Suprapubic skin (tissue), 4 donors: ENCODE data around the gene CDH5.

Experiments
- EP300 ChIP-seq: sonication (generic); formaldehyde crosslinking; IDR thresholded peaks from one replicate; pipeline ENCODE4 v1.6.1; 2017; ENCODE audit warnings: antibody characterized with exemption
- POLR2A ChIP-seq, 2 donors: fragments of 450-650 bp; IDR thresholded peaks; one replicate each; pipeline ENCODE4 v1.6.1; 2017; ENCODE audit warnings: antibody characterized with exemption in 2 of 2, mild to moderate bottlenecking in 2 of 2, moderate library complexity in 2 of 2
- POLR2AphosphoS5 ChIP-seq, 3 donors: sonication (generic); formaldehyde crosslinking; IDR thresholded peaks; one replicate each; pipeline ENCODE4 v1.6.1; 2017; ENCODE audit warnings: antibody characterized with exemption in 3 of 3
- TF ChIP-seq, protein P1 (sequence below), 2 donors: fragments of 200-600 bp in 1 of 2; fragments of 450-650 bp in 1 of 2; sonication (generic) in 1 of 2; IDR thresholded peaks; one replicate each; pipeline ENCODE4 v1.5.1; 2016 to 2019; ENCODE audit warnings: antibody characterized with exemption in 2 of 2, mild to moderate bottlenecking in 1 of 2, moderate library complexity in 1 of 2

DNA sequence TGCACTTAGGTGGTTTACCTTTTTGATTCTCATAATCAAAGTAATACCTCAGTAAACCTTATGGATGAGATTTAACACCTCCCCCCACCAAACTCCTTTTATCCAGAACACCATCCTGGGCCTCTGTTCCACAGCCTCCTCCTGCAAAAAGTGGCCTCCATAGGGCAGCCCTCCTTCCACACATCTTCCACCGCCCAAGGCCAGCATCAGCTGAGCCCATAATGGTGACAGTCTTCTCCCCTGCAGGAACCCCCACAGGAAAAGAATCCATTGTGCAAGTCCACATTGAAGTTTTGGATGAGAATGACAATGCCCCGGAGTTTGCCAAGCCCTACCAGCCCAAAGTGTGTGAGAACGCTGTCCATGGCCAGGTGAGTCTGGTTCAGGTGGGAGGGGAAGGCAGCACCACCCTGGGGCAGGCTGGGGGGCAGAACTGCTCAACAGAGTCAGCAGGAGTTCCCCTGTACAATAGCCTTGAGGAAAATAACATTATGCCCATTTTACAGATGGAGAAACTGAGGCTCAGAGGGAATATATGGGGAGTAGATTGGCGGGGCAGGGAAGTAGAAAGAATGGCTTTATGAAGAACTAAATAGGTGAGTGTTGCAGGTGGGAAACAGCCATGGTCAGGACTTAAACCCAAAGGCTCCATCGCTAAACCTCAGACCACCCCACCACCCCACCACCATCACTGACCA lies 31.4 kb downstream of the CDH5 start:
- TF ChIP-seq, protein P1, sequence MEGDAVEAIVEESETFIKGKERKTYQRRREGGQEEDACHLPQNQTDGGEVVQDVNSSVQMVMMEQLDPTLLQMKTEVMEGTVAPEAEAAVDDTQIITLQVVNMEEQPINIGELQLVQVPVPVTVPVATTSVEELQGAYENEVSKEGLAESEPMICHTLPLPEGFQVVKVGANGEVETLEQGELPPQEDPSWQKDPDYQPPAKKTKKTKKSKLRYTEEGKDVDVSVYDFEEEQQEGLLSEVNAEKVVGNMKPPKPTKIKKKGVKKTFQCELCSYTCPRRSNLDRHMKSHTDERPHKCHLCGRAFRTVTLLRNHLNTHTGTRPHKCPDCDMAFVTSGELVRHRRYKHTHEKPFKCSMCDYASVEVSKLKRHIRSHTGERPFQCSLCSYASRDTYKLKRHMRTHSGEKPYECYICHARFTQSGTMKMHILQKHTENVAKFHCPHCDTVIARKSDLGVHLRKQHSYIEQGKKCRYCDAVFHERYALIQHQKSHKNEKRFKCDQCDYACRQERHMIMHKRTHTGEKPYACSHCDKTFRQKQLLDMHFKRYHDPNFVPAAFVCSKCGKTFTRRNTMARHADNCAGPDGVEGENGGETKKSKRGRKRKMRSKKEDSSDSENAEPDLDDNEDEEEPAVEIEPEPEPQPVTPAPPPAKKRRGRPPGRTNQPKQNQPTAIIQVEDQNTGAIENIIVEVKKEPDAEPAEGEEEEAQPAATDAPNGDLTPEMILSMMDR (IDR thresholded peaks at IDR 0.05), result no peak
- no peak for TF ChIP-seq POLR2A (IDR thresholded peaks at IDR 0.05)
- TF ChIP-seq POLR2AphosphoS5 (IDR thresholded peaks at IDR 0.05), result no peak
- no peak for TF ChIP-seq EP300
